GM19452 (cell line): ENCODE measurements around the gene NMBR.
"Not testable (repeated sequence)": the region's sequence is repeated elsewhere in the genome, so short reads cannot be mapped to it uniquely, and the experiment has no call there.

Source experiments
- ATAC-seq: cut with Tn5 transposase; IDR thresholded peaks from one replicate; pipeline ENCODE4 v1.9.1; 2021; ENCODE audit not compliant: unreplicated experiment

NMBR gene

DNA sequence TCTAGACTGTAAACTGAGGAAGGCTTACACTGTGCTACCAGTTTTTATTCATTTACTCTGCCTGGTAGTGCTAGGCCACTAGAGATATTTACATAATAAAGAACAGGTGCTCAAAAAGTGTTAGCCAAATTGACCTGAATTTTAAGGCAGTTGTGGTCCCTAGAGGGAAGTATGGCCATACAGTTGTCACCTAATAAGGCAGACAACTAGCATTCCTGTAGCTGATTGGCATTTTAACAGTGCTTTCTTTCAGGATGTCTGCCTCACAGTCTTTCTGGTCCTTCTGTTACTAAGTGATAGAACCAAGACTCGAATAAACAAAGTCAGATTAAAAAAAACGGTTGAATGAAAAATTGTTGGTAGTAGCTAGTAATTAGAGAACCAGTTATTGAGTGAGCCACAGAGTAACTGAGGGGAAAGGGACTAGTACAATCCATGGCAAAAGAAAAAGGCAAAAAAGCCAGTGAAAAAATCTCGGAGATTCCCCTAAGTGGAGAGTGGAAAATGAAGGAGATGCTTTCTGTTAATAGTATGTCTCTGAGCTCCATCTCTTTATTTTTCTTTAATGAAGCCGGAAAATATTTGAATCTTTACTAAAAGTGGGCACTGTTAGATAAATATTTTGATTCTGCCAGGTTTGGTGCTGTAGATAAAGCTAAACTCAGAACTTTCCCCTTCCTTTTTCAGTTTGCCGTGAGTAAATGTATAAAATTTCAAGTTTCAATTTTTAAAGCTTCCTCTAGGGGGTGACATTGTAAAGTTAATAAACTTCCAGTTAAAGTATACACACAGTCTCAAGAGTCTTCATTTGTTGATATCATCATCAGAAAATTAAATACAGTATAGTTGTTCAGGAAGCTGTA, 9.2 kb upstream of the NMBR start:
- ATAC-seq = peak; percentile 59

DNA sequence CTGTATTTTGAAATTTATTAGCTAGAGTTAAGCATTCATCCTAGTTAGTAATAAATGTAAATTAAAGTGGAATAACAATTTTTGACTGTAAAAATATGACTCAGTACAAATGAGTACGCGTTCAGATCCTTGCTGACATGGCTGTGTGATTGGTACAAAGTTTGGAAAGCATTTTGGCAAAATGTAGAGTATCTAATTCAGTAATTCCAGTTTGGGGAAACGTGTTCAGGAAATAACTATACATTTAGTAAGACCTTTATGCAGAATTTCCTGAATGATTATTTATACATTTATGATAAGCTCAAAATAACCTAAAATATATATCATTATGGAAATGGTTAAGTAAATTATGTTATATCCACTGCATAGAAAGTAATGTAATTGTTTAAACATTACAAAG, 8.2 kb upstream of the NMBR start:
- ATAC-seq = no peak

DNA sequence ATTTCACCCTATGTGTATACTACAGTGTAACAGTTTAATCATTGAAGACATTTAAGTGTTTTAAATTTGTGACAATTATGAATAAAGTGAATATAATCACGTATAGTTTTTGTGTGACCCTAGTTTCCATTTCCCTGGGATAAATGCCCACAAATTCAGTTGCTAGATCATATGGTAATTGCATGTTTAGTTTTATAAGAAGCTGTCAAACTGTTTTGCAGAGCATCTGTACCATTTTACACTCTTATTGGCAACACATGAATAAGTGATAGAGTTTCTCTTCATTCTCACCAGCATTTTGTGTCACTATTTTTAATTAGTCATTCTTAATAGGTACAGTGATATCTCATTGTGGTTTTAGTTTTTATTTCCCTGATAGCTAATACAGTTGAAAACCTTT, 7.4 kb upstream of the NMBR start:
- no peak for ATAC-seq

DNA sequence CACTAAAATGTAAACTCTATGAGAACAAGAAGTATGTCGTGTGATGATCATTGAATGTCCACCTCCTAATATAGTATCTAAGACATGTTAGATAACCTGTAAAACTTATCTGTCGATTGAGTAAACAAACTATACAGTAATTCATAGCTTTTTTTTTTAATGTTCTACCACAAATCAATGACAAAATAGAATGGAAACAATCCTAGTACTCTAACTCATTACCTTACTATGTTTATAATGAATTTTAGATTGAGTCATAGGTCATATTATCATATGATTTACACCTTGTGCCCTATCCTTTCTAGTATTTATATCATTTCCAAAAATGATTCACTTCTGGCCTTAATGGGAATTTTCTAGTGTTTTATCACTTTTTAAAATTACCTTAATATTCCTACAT, 6.3 kb upstream of the NMBR start:
- no peak for ATAC-seq

DNA sequence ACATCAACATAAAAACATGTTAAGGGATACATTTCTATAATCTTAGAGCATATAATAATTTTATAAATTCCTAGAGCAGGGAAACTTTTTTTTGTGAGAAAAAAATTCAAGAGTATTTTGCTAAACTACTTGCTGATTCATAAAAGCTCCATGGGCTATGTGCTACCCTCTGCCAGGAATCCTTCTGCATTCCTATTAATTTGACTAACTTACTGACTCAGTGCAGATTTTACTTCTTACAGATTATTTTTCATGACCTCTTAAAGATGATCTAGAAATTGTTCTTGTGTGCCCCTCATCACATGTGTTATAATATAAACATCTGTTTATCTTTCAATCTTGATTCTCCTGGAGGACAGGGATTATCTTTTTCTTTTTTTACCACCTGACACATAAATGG, 5.8 kb upstream of the NMBR start:
- no peak for ATAC-seq

DNA sequence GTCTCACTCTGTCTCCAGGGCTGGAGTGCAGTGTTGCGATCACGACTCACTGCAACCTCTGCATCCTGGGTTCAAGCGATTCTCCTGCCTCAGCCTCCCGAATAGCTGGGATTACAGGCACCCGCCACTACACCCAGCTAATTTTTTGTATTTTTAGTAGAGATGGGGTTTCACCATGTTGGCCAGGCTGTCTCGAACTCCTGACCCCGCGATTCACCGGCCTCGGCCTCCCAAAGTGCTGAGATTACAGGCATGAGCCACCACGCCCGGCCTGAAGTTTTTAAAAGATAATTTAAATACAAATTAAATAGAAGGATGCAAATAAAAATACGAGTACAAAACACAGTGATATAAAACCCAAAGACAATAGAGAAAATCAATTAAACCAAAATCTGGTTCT, 5.4 kb downstream of the NMBR start:
- not testable (repeated sequence) for ATAC-seq

DNA sequence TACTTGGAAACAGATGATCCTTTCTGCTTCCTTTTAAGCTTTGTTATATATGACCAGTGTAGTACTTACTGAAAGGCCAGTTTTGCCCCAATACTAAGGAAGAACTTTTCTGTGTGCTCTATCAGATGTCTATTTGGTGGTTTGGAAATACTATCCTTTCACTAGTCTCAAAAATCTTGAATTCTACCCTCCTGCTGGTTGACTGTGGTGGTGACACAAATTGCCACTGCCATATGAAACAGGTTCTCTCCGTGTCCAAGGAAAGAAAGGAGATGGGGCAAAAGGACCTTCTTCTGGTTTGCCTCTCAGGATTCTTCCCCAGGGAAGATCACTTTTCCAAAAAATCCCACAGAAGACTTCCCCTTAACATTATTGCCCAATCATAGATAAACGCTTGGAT, 8.0 kb downstream of the NMBR start:
- ATAC-seq = no peak

DNA sequence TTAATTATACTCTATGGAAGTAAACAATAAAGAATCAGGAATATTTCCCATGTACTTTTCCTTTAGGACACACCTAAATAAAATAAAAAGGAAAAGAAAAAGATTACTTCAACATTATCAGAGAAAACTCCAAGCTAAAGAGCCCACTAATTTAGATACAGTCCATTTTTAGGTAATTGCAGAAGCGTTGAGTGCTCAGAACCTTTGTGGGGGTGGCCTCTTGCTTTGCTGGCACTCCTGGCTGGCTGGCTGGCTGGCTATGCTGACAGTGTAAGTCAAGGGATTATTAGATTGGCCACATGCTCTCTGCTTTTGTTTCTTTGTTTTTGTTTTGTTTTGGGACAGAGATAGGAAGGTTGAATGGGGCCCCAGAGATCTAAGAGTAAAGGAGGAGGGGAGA, 14.3 kb downstream of the NMBR start, which contains the start of gene GJE1:
Gene GJE1, plus strand, starts transcription at position 301 of the 400 bp plus-strand sequence. CDS start 234 bp downstream, outside the sequence.
- no peak for ATAC-seq

DNA sequence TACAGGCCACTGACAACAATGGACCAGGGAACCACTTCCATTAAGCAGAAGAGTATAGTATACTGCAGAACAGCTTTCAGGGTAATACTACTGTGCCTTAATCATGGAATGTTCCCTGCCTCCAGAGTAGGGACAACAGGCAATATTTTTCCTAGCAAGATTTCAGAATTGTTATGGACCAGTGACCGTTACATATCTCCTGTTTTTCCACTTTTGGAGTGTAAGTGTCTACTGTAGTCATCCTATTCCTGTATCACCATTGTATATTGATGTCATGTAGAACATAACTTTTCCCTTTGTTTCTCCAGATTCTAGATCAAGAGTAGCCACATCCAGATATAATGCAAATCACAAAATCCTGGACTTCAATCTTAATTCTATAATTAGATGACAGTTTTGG, 16.1 kb downstream of the NMBR start:
- no peak for ATAC-seq

DNA sequence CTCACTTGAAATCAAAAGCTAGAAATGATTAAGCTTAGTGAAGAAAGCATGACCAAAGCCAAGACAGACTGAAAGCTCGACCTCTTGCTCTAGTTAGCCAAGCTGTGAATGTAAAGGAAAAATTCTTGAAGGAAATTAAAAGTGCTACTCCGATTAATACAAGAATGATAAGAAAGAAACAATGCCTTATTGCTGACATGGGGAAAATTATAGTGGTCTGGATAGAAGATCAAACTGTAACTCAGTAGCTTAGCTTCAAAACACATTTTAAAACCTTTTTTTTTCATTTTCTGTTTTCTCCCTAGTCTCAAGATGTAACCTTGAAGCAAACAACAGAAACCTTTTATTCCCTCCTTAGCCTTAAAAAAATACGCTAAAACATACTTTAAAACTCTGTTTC, 25.6 kb downstream of the NMBR start:
- ATAC-seq = no peak

DNA sequence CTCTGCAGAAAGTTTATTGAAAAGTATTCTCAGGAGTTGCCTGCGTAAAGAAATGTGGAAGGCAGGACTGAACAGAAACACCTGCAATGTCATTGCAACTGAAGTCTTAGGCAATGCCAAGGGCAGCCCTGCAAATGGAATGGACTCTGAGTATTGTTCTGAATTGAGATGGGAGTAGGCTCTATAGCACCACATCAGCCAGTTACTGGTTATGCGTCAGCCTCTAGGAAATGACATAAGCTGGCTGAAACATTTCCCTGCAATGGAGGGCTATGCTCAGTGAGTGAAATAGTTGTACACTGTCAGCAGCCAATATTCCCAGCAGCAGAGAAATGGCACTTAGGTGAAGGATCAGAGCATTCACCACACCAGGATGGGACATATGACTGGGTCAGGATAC, 28.0 kb downstream of the NMBR start:
- no peak for ATAC-seq

DNA sequence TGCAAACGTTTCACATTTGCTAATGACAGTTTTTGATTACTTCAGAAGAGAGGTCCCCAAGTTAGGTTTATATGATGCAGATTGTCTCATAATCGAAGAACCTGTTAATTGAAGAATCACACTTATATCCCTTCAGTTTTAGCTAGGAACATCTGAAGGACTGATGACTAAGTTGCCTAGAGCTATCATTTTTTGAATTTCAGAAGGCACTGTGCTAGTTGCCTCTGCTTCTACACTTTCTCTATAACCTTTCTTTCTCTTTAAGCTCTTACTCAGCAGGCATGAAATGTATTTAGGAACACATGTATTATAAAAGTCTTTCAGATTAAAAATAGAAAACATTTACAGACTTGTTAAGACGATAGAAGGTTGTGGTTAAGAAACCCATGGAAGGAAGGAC, 28.6 kb downstream of the NMBR start:
- ATAC-seq = no peak

DNA sequence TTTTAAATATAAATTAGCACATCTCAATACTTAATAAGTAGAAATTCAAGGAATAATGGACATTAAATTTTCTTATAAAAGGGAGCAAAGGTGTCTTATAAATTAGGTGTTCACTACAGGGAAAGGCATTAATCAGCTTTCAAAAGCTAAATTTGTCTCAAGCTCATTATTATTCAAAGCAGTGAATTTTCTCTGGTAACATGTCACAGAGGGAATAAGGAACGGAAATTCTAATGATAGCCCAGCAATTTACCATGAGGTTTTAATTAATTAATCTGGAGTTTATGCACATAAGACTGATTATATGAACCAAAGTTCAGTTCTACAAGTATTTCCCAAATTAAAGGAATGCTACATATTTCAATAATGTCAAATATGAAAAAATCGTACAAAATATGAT, 29.6 kb downstream of the NMBR start:
- no peak for ATAC-seq

DNA sequence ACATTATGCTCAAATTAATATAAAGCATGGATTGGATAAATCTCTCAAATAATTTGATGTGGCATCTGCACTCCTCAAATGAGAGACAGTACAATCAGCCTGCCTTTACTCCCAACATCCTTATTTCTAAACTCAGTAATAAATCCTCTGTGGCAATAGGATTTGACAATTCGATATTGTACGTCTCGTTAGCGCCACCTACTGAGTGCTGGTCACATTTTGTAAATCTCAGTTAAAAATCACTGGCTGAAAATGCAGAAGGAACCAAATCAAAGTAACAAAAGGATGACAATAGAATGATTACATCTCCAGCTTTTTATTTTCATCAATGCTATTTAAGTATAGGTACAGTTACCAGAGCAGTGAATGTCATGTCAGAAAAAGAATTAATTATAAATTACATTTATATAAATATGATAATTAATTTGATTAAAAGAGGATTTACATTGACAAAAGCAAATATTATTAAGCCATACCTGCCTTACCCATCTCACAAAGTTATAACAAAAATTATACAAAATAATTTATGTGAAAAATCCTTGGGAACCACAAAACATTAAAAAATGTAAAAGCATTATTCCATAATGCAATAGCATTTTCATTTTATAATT, 34.4 kb downstream of the NMBR start:
- ATAC-seq = no peak

DNA sequence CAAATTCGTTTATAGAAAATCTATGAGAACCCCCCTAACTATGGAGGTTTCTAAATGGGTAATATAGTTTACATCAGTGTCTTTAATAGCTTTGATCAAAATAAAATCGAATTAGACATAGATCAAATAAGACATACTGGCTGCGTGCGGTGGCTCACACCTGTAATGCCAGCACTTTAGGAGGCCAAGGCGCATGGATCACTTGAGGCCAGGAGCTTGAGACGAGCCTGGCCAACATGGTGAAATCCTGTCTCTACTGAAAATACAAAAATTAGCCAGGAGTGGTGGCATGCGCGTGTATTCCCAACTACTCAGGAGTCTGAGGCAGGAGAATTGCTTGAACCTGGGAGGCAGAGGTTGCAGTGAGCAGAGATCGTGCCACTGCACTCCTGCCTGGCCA, 36.1 kb downstream of the NMBR start:
- not testable (repeated sequence) for ATAC-seq

DNA sequence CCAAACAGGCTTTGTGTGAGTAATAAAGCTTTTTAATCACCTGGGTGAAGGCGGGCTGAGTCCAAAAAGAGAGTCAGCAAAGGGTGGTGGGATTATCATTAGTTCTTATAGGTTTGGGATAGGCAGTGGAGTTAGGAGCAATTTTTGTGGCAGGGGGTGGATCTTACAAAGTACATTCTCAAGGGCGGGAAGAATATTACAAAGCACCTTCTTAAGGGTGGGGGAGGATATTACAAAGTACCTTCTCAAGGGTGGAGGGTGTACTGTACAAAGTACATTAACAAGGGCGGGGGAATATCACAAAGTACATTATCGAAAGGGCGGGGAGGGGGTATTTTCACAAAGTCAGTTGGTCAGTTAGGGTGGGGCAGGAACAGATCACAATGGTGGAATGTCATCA, 42.1 kb downstream of the NMBR start:
- ATAC-seq = not testable (repeated sequence)

DNA sequence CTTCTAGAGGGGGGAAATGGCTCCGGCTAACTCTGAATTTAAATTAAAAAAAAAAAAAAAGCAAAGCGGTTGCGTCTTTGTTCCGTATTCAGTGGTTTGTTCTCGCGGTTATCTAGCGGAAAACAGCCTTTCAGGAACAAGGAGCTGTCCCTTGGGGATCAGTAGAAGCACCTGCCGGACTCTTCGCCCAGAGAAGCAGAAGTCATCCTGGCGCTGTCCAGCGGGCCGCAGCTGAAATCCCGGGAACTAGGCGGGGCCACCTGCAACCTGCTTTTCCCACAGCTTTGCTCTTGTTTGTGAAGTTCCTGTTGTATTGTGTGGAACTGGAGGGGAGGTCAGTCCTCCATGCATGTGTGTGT, 58.1 kb downstream of the NMBR start:
- ATAC-seq = no peak

DNA sequence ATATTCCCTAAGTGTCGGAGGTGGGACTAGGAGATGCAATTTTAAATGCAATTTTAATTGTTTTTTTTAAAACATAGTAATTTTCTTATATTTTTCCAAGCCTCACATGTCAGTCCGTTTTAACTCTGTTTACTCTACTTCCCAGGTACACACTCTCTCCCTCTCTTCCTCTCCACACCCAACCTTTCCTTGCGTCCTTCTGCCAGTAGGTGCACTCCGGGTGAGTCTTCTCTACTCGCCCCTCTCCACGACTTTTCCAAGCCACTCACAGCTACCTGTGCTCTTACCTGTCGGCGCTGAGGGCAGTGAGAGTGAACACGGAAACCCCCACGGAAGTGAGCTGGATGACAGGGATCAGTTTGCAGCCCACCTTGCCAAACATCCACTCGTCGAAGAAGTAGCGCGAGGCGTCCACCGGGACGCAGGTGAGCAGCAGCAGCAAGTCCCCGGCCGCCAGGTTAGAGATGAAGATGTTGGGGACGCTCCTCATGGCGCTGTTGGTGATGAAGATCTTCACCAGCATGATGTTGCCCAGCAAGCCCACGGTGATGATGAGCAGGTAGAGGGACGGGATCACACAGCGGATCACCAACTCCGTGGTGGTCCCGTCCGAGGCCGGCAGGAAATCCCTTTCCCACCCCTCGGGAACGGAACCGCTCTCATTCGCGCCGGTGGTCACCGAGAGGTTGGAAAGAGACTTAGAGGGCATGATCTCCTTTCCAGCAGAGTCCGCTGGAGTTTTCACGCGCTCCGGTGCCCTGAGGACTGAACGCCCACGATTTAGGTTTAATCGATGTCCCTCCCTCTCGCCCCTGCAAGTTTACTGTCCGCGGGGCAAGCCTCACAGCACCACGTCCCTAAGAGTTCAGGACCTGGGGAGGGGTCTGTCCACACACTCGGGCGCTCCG, 58.7 kb downstream of the NMBR start:
- ATAC-seq = no peak

DNA sequence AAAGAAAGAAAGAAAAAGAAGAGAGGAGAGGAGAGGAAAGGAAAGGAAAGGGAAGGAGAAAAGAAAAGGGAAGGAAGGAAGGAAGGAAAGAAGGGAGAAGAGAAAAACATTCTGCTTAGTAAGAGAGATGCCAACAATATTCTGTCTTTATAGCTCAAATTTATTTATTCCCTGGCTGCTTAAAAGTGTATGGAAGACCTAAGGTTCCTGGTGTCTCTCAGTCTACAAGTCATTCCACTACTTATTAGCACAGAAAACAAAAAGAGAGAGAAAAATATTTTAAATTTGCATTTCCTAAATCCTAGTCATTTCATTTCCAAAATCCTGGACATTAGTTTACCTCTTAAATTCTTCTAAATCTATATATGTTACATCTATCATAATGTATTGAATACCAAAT, 67.8 kb downstream of the NMBR start:
- ATAC-seq = no peak

DNA sequence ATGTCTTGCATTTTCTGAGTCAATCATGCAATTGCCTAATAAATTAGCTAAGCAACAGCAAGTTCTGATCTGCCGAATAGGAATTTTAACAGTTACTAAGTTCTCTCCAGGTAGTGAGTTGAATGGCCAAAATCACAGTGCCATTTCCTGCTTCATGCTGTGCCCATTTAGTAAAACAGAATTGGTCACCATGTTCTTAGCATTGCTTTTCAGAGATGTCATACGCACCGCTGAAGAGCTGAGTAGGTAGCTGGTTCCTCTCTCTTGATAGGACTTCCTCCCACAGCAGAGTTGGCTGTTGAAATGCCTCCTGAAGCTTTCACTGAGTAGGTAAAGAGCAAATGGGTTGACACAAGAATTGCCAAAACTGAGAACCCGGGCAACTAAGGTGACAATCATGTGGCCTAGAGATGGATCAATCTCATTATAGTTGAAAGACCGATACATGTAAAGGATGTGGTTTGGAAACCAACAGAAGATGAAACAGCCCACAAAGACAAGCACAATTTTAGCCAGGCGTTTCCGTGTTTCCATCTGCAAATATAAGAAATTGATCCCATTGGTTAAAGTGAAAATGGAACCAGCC, 71.3 kb downstream of the NMBR start:
- ATAC-seq = no peak

DNA sequence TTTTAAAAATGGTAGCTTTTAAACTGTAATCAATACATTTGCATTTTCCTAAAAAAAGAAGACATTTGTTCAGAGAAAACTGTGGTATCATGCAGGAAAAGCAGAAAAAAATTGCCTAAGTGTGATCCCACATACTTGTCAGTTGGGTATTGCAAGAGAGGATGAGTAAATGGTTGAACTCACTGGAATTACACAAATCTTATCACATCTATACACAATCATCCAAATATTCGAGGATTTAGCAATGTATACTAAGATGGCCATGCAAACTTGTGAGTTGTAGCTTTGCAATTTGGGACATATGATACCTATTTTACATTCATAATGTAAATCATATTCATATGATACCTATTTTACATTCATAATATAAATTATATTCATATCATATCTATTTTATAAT, 72.4 kb downstream of the NMBR start:
- no peak for ATAC-seq
